IMR-90 (cell line): Measurements from ENCODE around the gene AHNAK. TPM values are rescaled to one million over a fixed set of nuclear protein-coding genes. Genes with fewer than 3 reads are reported as not detected.

Experiments used
- ATAC-seq: fragments of 200-7000 bp; cut with Tn5 transposase; 2 replicates; pipeline ENCODE4 v1.9.1; 2020; ENCODE audit warnings: low read depth, mild to moderate bottlenecking, moderate library complexity
- BruUV-seq: library from RNA; stranded (reverse); fragments of 400-500 nt; replicated peaks from 2 replicates; lab custom pipeline; 2021; lab: Mats Ljungman, UMichigan
- CTCF ChIA-PET: fragments of 300-600 bp; formaldehyde crosslinking; extraction: SDS; loops from one replicate; lab custom pipeline; 2021; ENCODE audit warnings: antibody characterized with exemption; lab: Yijun Ruan, JAX
- POLR2A ChIA-PET: fragments of 300-600 bp; sonication (Branson Sonifier 250); formaldehyde crosslinking; loops from one replicate; lab custom pipeline; 2022; ENCODE audit warnings: antibody characterized with exemption; ENCODE audit not compliant: unreplicated experiment; lab: Charles Lee
- DNase-seq: peaks from one replicate; pipeline ENCODE4 v3.0.0; 2013
- H2AFZ ChIP-seq: replicated peaks from 2 replicates; pipeline ENCODE3; 2013; ENCODE audit warnings: low read length, mild to moderate bottlenecking; ENCODE audit not compliant: poor library complexity
- H2AK5ac ChIP-seq: 2 replicates; pipeline ENCODE4 v1.6.1; 2013; ENCODE audit warnings: low read depth, low read length, inconsistent platforms
- H2AK9ac ChIP-seq: replicated peaks from 2 replicates; pipeline ENCODE3; 2013; ENCODE audit warnings: mild to moderate bottlenecking, low read depth, low read length, moderate library complexity; ENCODE audit not compliant: poor library complexity
- H2BK120ac ChIP-seq: 2 replicates; pipeline ENCODE4 v1.6.1; 2013; ENCODE audit warnings: low read depth, low read length, inconsistent platforms
- H2BK15ac ChIP-seq: 3 replicates; pipeline ENCODE4 v1.6.1; 2013; ENCODE audit warnings: low read depth, low read length, inconsistent platforms
- H2BK20ac ChIP-seq: 2 replicates; pipeline ENCODE4 v1.6.1; 2013; ENCODE audit warnings: low read depth, mild to moderate bottlenecking, inconsistent platforms, low read length, moderate library complexity
- H2BK5ac ChIP-seq: 2 replicates; pipeline ENCODE4 v1.6.1; 2013; ENCODE audit warnings: mild to moderate bottlenecking, low read depth, low read length, inconsistent platforms; ENCODE audit not compliant: poor library complexity, severe bottlenecking
- H3K14ac ChIP-seq: replicated peaks from 2 replicates; pipeline ENCODE4 v1.6.1; 2013; ENCODE audit warnings: low read depth, low read length, inconsistent platforms
- H3K18ac ChIP-seq: 2 replicates; pipeline ENCODE4 v1.6.1; 2013; ENCODE audit warnings: low read depth, low read length, control low read depth
- H3K23ac ChIP-seq: 2 replicates; pipeline ENCODE4 v1.6.1; 2013; ENCODE audit warnings: low read depth, low read length, inconsistent platforms
- H3K27ac ChIP-seq: 2 replicates; pipeline ENCODE4 v1.5.1; 2013; ENCODE audit warnings: mild to moderate bottlenecking, control low read depth, low read length; ENCODE audit not compliant: insufficient read depth
- H3K27me3 ChIP-seq: 2 replicates; pipeline ENCODE4 v1.6.1; 2013; ENCODE audit warnings: low read length; ENCODE audit not compliant: control insufficient read depth, insufficient read depth
- H3K36me3 ChIP-seq: 2 replicates; pipeline ENCODE4 v1.6.1; 2013; ENCODE audit warnings: low read length, mixed read lengths; ENCODE audit not compliant: control insufficient read depth, insufficient read depth
- H3K4ac ChIP-seq: 2 replicates; pipeline ENCODE4 v1.6.1; 2013; ENCODE audit warnings: low read depth, low read length, inconsistent platforms
- H3K4me1 ChIP-seq: 2 replicates; pipeline ENCODE4 v1.6.1; 2013; ENCODE audit warnings: low read length, mixed read lengths; ENCODE audit not compliant: control insufficient read depth, insufficient read depth
- H3K4me2 ChIP-seq: 2 replicates; pipeline ENCODE4 v1.6.1; 2013; ENCODE audit warnings: low read depth, mild to moderate bottlenecking, control low read depth, low read length, moderate library complexity
- H3K4me3 ChIP-seq: 2 replicates; pipeline ENCODE4 v1.5.1; 2013; ENCODE audit warnings: low read depth, mild to moderate bottlenecking, control low read depth, low read length, moderate library complexity; ENCODE audit not compliant: insufficient read depth
- H3K56ac ChIP-seq: 2 replicates; pipeline ENCODE4 v1.6.1; 2013; ENCODE audit warnings: low read length, inconsistent platforms; ENCODE audit not compliant: insufficient read depth; ENCODE audit errors: extremely low read depth
- H3K79me1 ChIP-seq, 2 experiments: 2 replicates each; pipeline ENCODE4 v1.6.1; 2013; ENCODE audit warnings: low read length in 2 of 2, inconsistent platforms in 1 of 2, low read depth in 1 of 2
- H3K9ac ChIP-seq: 2 replicates; pipeline ENCODE4 v1.6.1; 2013; ENCODE audit warnings: low read depth, low read length, control low read depth
- H3K9me1 ChIP-seq: 2 replicates; pipeline ENCODE4 v1.6.1; 2013; ENCODE audit warnings: low read length, inconsistent platforms; ENCODE audit not compliant: insufficient read depth
- H3K9me3 ChIP-seq: 2 replicates; pipeline ENCODE4 v1.6.1; 2013; ENCODE audit warnings: low read length; ENCODE audit not compliant: control insufficient read depth, insufficient read depth
- H4K20me1 ChIP-seq: 2 replicates; pipeline ENCODE4 v1.6.1; 2013; ENCODE audit warnings: low read length, inconsistent platforms; ENCODE audit not compliant: insufficient read depth
- H4K5ac ChIP-seq: 2 replicates; pipeline ENCODE4 v1.6.1; 2013; ENCODE audit warnings: mild to moderate bottlenecking, low read depth, low read length, control low read depth
- H4K8ac ChIP-seq, 2 experiments: 2 replicates each; pipeline ENCODE4 v1.6.1; 2013; ENCODE audit warnings: low read depth in 2 of 2, low read length in 2 of 2, control low read depth in 1 of 2, inconsistent platforms in 1 of 2
- H4K91ac ChIP-seq: 2 replicates; pipeline ENCODE4 v1.6.1; 2013; ENCODE audit warnings: low read depth, low read length, inconsistent platforms; ENCODE audit not compliant: insufficient read depth
- BHLHE40 ChIP-seq: fragments of 150-350 bp; IDR thresholded peaks from 2 replicates; pipeline ENCODE4 v1.6.1; 2016; ENCODE audit warnings: mild to moderate bottlenecking, low read depth, low read length
- CEBPB ChIP-seq: IDR thresholded peaks from 2 replicates; pipeline ENCODE4 v1.6.1; 2012; ENCODE audit warnings: low read depth, low read length, improper control_type of control experiment
- FOS ChIP-seq: fragments of 150-350 bp; IDR thresholded peaks from 2 replicates; pipeline ENCODE4 v1.6.1; 2016; ENCODE audit warnings: low read depth, low read length
- MAFK ChIP-seq: IDR thresholded peaks from 2 replicates; pipeline ENCODE4 v1.6.1; 2012; ENCODE audit warnings: low read depth, low read length, improper control_type of control experiment
- MAZ ChIP-seq: IDR thresholded peaks from 2 replicates; pipeline ENCODE4 v1.6.1; 2012; ENCODE audit warnings: low read depth, mild to moderate bottlenecking, low read length, improper control_type of control experiment, moderate library complexity, borderline replicate concordance
- MXI1 ChIP-seq: IDR thresholded peaks from 2 replicates; pipeline ENCODE4 v1.6.1; 2012; ENCODE audit warnings: low read depth, mild to moderate bottlenecking, low read length, moderate library complexity, borderline replicate concordance
- NFE2L2 ChIP-seq: fragments of 150-350 bp; IDR thresholded peaks from 2 replicates; pipeline ENCODE4 v1.6.1; 2016; ENCODE audit warnings: low read depth, mild to moderate bottlenecking, low read length
- POLR2A ChIP-seq: IDR thresholded peaks from 2 replicates; pipeline ENCODE4 v1.6.1; 2012; ENCODE audit warnings: mild to moderate bottlenecking, low read depth, low read length
- RCOR1 ChIP-seq: IDR thresholded peaks from 2 replicates; pipeline ENCODE4 v1.6.1; 2012; ENCODE audit warnings: mild to moderate bottlenecking, low read length, improper control_type of control experiment; ENCODE audit not compliant: insufficient replicate concordance
- WGBS, 2 experiments: methylation state at CpG; one replicate each; pipeline versions ENCODE4 v1.1.5 to v1.1.7; 2013; ENCODE audit warnings: missing lambda C conversion rate in 2 of 2; ENCODE audit not compliant: insufficient read length in 1 of 2; ENCODE audit errors: extremely low coverage in 2 of 2; 5-methylcytosine and 5-hydroxymethylcytosine counted together
- dilution Hi-C: fragments of 300-500 bp; cut with HindIII; formaldehyde crosslinking; loops from one replicate; pipeline ENCODE4 v1.14.3; 2018; ENCODE audit warnings: low sequenced_read_pairs; ENCODE audit not compliant: unreplicated experiment
- in situ Hi-C: fragments of 300-500 bp; cut with MboI; formaldehyde crosslinking; loops from 3 replicates; pipeline ENCODE4 v1.14.3; 2019; ENCODE audit warnings: low sequenced_read_pairs, inconsistent platforms, mixed read lengths
- intact Hi-C: fragments of 100-400 bp; cut with micrococcal nuclease; formaldehyde crosslinking; loops from 2 replicates; pipeline ENCODE4 v1.10.0; 2022
- polyA plus RNA-seq, 3 experiments: library from polyadenylated mRNA; depleted of rRNA; stranded (reverse); fragments of >200 nt; gene quantifications; 2 replicates each; pipeline ENCODE4 v1.2.3, GENCODE V29; 2012; ENCODE audit warnings: low replicate concordance in 1 of 3
- total RNA-seq: library from RNA; depleted of rRNA; stranded (reverse); fragments of >200 nt; gene quantifications from 2 replicates; pipeline ENCODE4 v1.2.3, GENCODE V29; 2012

AHNAK gene
- total and polyA plus RNA-seq, 2 of the 4 experiments (the other 2 are of a cell fraction), result 95.1 to 695 TPM

DNA sequence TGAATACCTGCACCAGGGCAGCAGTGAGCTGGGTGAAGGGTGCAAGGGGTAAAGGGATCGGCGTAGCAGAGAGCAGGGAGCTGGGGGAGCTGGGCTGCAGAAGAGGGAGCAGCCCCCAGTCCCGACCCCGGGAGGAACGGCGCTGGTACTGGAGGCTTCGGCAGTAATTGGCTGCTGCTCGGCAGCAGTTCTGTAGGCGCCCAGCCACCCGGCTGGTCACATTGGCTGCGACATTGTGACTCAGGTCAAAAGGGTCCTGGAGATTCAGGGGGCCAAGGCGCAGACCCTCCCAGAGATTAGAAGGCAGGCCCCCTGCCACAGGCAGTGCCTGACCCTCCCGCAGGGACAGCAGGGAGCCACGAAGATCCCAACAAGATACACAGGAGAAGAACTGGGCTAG, 29.2 kb upstream of the AHNAK start:
- CTCF ChIA-PET, result no interaction called here
- 93% methylated on average over 8 of the region's 14 CpGs; no CpG with 5 or more reads in 1 of the 2 experiments for WGBS, 2 experiments
- no peak overlapping the region for H2AFZ ChIP-seq

More for the DNA sequence above, 29.2 kb upstream of the AHNAK start:
- Histone ChIP-seq H2BK15ac (no peak overlapping the region), H2AK5ac (0 out of 2 replicates have a peak overlapping the region, but pooled peaks have one; percentile 96), H3K27ac (peak overlapping the region; percentile 91), H2BK5ac (peak overlapping the region; percentile 6), H3K9me1 (peaks cover 11% of the 10 kb centered on the region), H4K20me1 (peaks cover 23% of the 10 kb centered on the region), H2AK9ac (peak overlapping the region; percentile 100), H3K4me1 (peaks cover 12% of the 10 kb centered on the region), H3K4me3 (no peak overlapping the region), H3K36me3 (peaks cover 38% of the 10 kb centered on the region), H3K23ac (peak overlapping the region; percentile 98; the same call in 1 of the 2 replicates), H3K9ac (peak overlapping the region; percentile 96; the same call in 1 of the 2 replicates), H4K5ac (no peak overlapping the region), H3K4me2 (peak overlapping the region; percentile 81; the same call in 1 of the 2 replicates), H4K91ac (0 out of 2 replicates have a peak overlapping the region, but pooled peaks have one; percentile 40), H4K8ac (peak overlapping the region in 1 of 2 experiments; percentile 99; a peak in 1 of 4 replicates), H2BK120ac (no peak overlapping the region), H3K27me3 (no peaks in the 10 kb centered on the region), H3K56ac (no peak overlapping the region), H3K9me3 (no peaks in the 10 kb centered on the region), H3K79me1 (peaks cover 18 to 61% of the 10 kb centered on the region in 2 experiments), H3K18ac (no peak overlapping the region), H2BK20ac (no peak overlapping the region), H3K4ac (peak overlapping the region; percentile 99), H3K14ac (peak overlapping the region; percentile 100; the same call in 1 of the 2 replicates)
- ATAC-seq, result no peak
- dilution Hi-C loops, result no loop called here
- intact Hi-C loops, result no loop called here
- TF ChIP-seq CEBPB, result no peak
- no peak for TF ChIP-seq NFE2L2
- no peak for TF ChIP-seq MAFK
- TF ChIP-seq RCOR1, result no peak
- no peak for TF ChIP-seq FOS
- TF ChIP-seq MXI1, result no peak
- TF ChIP-seq BHLHE40, result no peak
- no peak for TF ChIP-seq MAZ
- no peak for TF ChIP-seq POLR2A
- DNase-seq, result no peak
- no TSS peak for BruUV-seq
- POLR2A ChIA-PET, result no interaction called here
- in situ Hi-C loops, result no loop called here
